T-helper 9 cell (primary cell): ENCODE results near the gene CHCHD6.
A peak's percentile ranks its signal among the peaks of the same experiment; 100 is the strongest.

Source experiments
- DNase-seq: peaks from one replicate; pipeline ENCODE4 v3.0.0-alpha.2; 2020

CHCHD6 gene

GRCh38 chr3:126668450-126669401 lies 35.3 kb upstream of the CHCHD6 start:
- no peak for DNase-seq

GRCh38 chr3:126671521-126671920 lies 32.5 kb upstream of the CHCHD6 start:
- no peak for DNase-seq

- no peak for DNase-seq
Observed at GRCh38 chr3:126672340-126672739, 31.7 kb upstream of the CHCHD6 start.

- DNase-seq: no peak
Observed at GRCh38 chr3:126672741-126673140, 31.3 kb upstream of the CHCHD6 start.

GRCh38 chr3:126676919-126677705 lies 26.9 kb upstream of the CHCHD6 start:
- DNase-seq: no peak

- no peak for DNase-seq
Observed at GRCh38 chr3:126677862-126678503, 26.1 kb upstream of the CHCHD6 start.

- no peak for DNase-seq
Observed at GRCh38 chr3:126678693-126679317, 25.2 kb upstream of the CHCHD6 start.

GRCh38 chr3:126679318-126679751 lies 24.7 kb upstream of the CHCHD6 start:
- DNase-seq: peak; percentile 70

- no peak for DNase-seq
Observed at GRCh38 chr3:126679831-126680666, 24.0 kb upstream of the CHCHD6 start.

- no peak for DNase-seq
Observed at GRCh38 chr3:126680667-126681055, 23.4 kb upstream of the CHCHD6 start.

GRCh38 chr3:126682009-126682408 lies 22.0 kb upstream of the CHCHD6 start:
- no peak for DNase-seq

GRCh38 chr3:126683069-126683468 lies 21.0 kb upstream of the CHCHD6 start:
- DNase-seq: no peak

GRCh38 chr3:126684218-126684751 lies 19.8 kb upstream of the CHCHD6 start:
- DNase-seq: no peak

GRCh38 chr3:126685021-126685420 lies 19.0 kb upstream of the CHCHD6 start:
- DNase-seq: no peak

GRCh38 chr3:126685493-126685892 lies 18.5 kb upstream of the CHCHD6 start:
- no peak for DNase-seq

GRCh38 chr3:126691765-126692164 lies 12.3 kb upstream of the CHCHD6 start:
- DNase-seq: no peak

GRCh38 chr3:126692858-126693257 lies 11.2 kb upstream of the CHCHD6 start:
- no peak for DNase-seq

- DNase-seq: no peak
Observed at GRCh38 chr3:126693921-126694320, 10.1 kb upstream of the CHCHD6 start.

- no peak for DNase-seq
Observed at GRCh38 chr3:126696701-126697267, 7.3 kb upstream of the CHCHD6 start.

GRCh38 chr3:126699011-126699410 lies 5.0 kb upstream of the CHCHD6 start:
- DNase-seq: no peak
